ENCODE data around the gene CD109.
A peak's percentile ranks its signal among the peaks of the same experiment; 100 is the strongest.

Gene CD109

GRCh38 chr6:73695619-73696421, at the start of gene CD109:
CD109 (plus strand) TSS chr6:73696203; CDS start chr6:73696216, 13 bp downstream.
- H3K27ac ChIP-seq (ENCODE audit: low read length) = no peak within 1 kb of the TSS

GRCh38 chr6:73648166-73648565, 47.8 kb upstream of the CD109 start:
- Histone ChIP-seq H3K4me1 (ENCODE audit: insufficient read depth, low read length) (no peaks in the 10 kb centered on the region; the same call in 1 of the 2 replicates), H3K9me3 (ENCODE audit: insufficient read depth, low read depth, low read length) (no peaks in the 10 kb centered on the region), H3K36me3 (ENCODE audit: insufficient read depth, low read depth, low read length) (no peaks in the 10 kb centered on the region), H3K4me3 (ENCODE audit: low read length) (no peak overlapping the region), H3K27me3 (ENCODE audit: insufficient read depth, low read length) (no peaks in the 10 kb centered on the region), H3K27ac (ENCODE audit: low read length) (no peak overlapping the region), H3K9ac (ENCODE audit: low read depth, low read length) (no peak overlapping the region)

More at GRCh38 chr6:73695619-73696421, at the start of gene CD109:
- Histone ChIP-seq H3K4me1 (ENCODE audit: insufficient read depth, low read length) (peaks cover 12% of the 10 kb centered on the region; the same call in 1 of the 2 replicates), H3K36me3 (ENCODE audit: insufficient read depth, low read depth, low read length) (no peaks in the 10 kb centered on the region), H3K9ac (ENCODE audit: low read depth, low read length) (peak within 1 kb of the TSS; percentile 72; the same call in 1 of the 2 replicates), H3K4me3 (ENCODE audit: low read length) (peak within 1 kb of the TSS; percentile 80), H3K9me3 (ENCODE audit: insufficient read depth, low read depth, low read length) (peaks cover 6% of the 10 kb centered on the region; the same call in 1 of the 2 replicates), H3K27me3 (ENCODE audit: insufficient read depth, low read length) (peaks cover 25% of the 10 kb centered on the region)

- H3K27ac ChIP-seq (ENCODE audit: low read length) = no peak overlapping the region
- no peak overlapping the region for H3K4me3 ChIP-seq (ENCODE audit: low read length)
- no peaks in the 10 kb centered on the region for H3K36me3 ChIP-seq (ENCODE audit: insufficient read depth, low read depth, low read length)
- peaks cover 3% of the 10 kb centered on the region; the same call in 1 of the 2 replicates for H3K4me1 ChIP-seq (ENCODE audit: insufficient read depth, low read length)
- H3K9me3 ChIP-seq (ENCODE audit: insufficient read depth, low read depth, low read length) = no peaks in the 10 kb centered on the region
- H3K27me3 ChIP-seq (ENCODE audit: insufficient read depth, low read length) = no peaks in the 10 kb centered on the region
- no peak overlapping the region for H3K9ac ChIP-seq (ENCODE audit: low read depth, low read length)
Measured at GRCh38 chr6:73649783-73650182, 46.2 kb upstream of the CD109 start.

- H3K9ac ChIP-seq (ENCODE audit: low read depth, low read length) = peak overlapping the region; percentile 69; the same call in 1 of the 2 replicates
- no peak overlapping the region for H3K27ac ChIP-seq (ENCODE audit: low read length)
- H3K4me1 ChIP-seq (ENCODE audit: insufficient read depth, low read length) = peaks cover 8% of the 10 kb centered on the region; the same call in 1 of the 2 replicates
- H3K9me3 ChIP-seq (ENCODE audit: insufficient read depth, low read depth, low read length) = no peaks in the 10 kb centered on the region
- H3K36me3 ChIP-seq (ENCODE audit: insufficient read depth, low read depth, low read length) = no peaks in the 10 kb centered on the region
- no peaks in the 10 kb centered on the region for H3K27me3 ChIP-seq (ENCODE audit: insufficient read depth, low read length)
- H3K4me3 ChIP-seq (ENCODE audit: low read length) = peak overlapping the region; percentile 98
Measured at GRCh38 chr6:73652637-73653570, 43.1 kb upstream of the CD109 start.

- Histone ChIP-seq H3K4me1 (ENCODE audit: insufficient read depth, low read length) (peaks cover 8% of the 10 kb centered on the region; the same call in 1 of the 2 replicates), H3K9ac (ENCODE audit: low read depth, low read length) (peak within 1 kb of the TSS; percentile 96), H3K27ac (ENCODE audit: low read length) (peak within 1 kb of the TSS; percentile 87), H3K36me3 (ENCODE audit: insufficient read depth, low read depth, low read length) (no peaks in the 10 kb centered on the region), H3K27me3 (ENCODE audit: insufficient read depth, low read length) (no peaks in the 10 kb centered on the region), H3K4me3 (ENCODE audit: low read length) (peak within 1 kb of the TSS; percentile 98), H3K9me3 (ENCODE audit: insufficient read depth, low read depth, low read length) (no peaks in the 10 kb centered on the region)
Measured at GRCh38 chr6:73653571-73654424, 42.2 kb upstream of the CD109 start, which contains the start of gene SLC17A5. SLC17A5 (minus strand) TSS chr6:73653992; CDS start chr6:73653886, 106 bp downstream.

- no peaks in the 10 kb centered on the region for H3K27me3 ChIP-seq (ENCODE audit: insufficient read depth, low read length)
- H3K4me3 ChIP-seq (ENCODE audit: low read length) = peak overlapping the region; percentile 98; the same call in 1 of the 2 replicates
- peak overlapping the region; percentile 96; the same call in 1 of the 2 replicates for H3K9ac ChIP-seq (ENCODE audit: low read depth, low read length)
- no peaks in the 10 kb centered on the region for H3K9me3 ChIP-seq (ENCODE audit: insufficient read depth, low read depth, low read length)
- H3K36me3 ChIP-seq (ENCODE audit: insufficient read depth, low read depth, low read length) = no peaks in the 10 kb centered on the region
- peaks cover 8% of the 10 kb centered on the region; the same call in 1 of the 2 replicates for H3K4me1 ChIP-seq (ENCODE audit: insufficient read depth, low read length)
- H3K27ac ChIP-seq (ENCODE audit: low read length) = no peak overlapping the region
Measured at GRCh38 chr6:73655341-73655917, 40.6 kb upstream of the CD109 start.

GRCh38 chr6:73656531-73657145, 39.4 kb upstream of the CD109 start:
- no peaks in the 10 kb centered on the region for H3K9me3 ChIP-seq (ENCODE audit: insufficient read depth, low read depth, low read length)
- no peak overlapping the region for H3K9ac ChIP-seq (ENCODE audit: low read depth, low read length)
- H3K27me3 ChIP-seq (ENCODE audit: insufficient read depth, low read length) = no peaks in the 10 kb centered on the region
- H3K27ac ChIP-seq (ENCODE audit: low read length) = no peak overlapping the region
- H3K4me3 ChIP-seq (ENCODE audit: low read length) = no peak overlapping the region
- no peaks in the 10 kb centered on the region for H3K36me3 ChIP-seq (ENCODE audit: insufficient read depth, low read depth, low read length)
- peaks cover 8% of the 10 kb centered on the region; the same call in 1 of the 2 replicates for H3K4me1 ChIP-seq (ENCODE audit: insufficient read depth, low read length)

GRCh38 chr6:73657201-73657600, 38.8 kb upstream of the CD109 start:
- no peak overlapping the region for H3K4me3 ChIP-seq (ENCODE audit: low read length)
- no peaks in the 10 kb centered on the region for H3K27me3 ChIP-seq (ENCODE audit: insufficient read depth, low read length)
- H3K36me3 ChIP-seq (ENCODE audit: insufficient read depth, low read depth, low read length) = no peaks in the 10 kb centered on the region
- H3K9ac ChIP-seq (ENCODE audit: low read depth, low read length) = no peak overlapping the region
- H3K27ac ChIP-seq (ENCODE audit: low read length) = no peak overlapping the region
- H3K4me1 ChIP-seq (ENCODE audit: insufficient read depth, low read length) = peaks cover 8% of the 10 kb centered on the region; the same call in 1 of the 2 replicates
- H3K9me3 ChIP-seq (ENCODE audit: insufficient read depth, low read depth, low read length) = no peaks in the 10 kb centered on the region

GRCh38 chr6:73664701-73665100, 31.3 kb upstream of the CD109 start:
- no peaks in the 10 kb centered on the region for H3K9me3 ChIP-seq (ENCODE audit: insufficient read depth, low read depth, low read length)
- H3K4me1 ChIP-seq (ENCODE audit: insufficient read depth, low read length) = no peaks in the 10 kb centered on the region
- no peak overlapping the region for H3K9ac ChIP-seq (ENCODE audit: low read depth, low read length)
- no peak overlapping the region for H3K4me3 ChIP-seq (ENCODE audit: low read length)
- H3K27ac ChIP-seq (ENCODE audit: low read length) = no peak overlapping the region
- H3K36me3 ChIP-seq (ENCODE audit: insufficient read depth, low read depth, low read length) = no peaks in the 10 kb centered on the region
- H3K27me3 ChIP-seq (ENCODE audit: insufficient read depth, low read length) = no peaks in the 10 kb centered on the region

GRCh38 chr6:73665686-73666319, 30.2 kb upstream of the CD109 start:
- Histone ChIP-seq H3K27me3 (ENCODE audit: insufficient read depth, low read length) (no peaks in the 10 kb centered on the region), H3K27ac (ENCODE audit: low read length) (no peak overlapping the region), H3K36me3 (ENCODE audit: insufficient read depth, low read depth, low read length) (no peaks in the 10 kb centered on the region), H3K4me3 (ENCODE audit: low read length) (no peak overlapping the region), H3K4me1 (ENCODE audit: insufficient read depth, low read length) (no peaks in the 10 kb centered on the region), H3K9ac (ENCODE audit: low read depth, low read length) (no peak overlapping the region), H3K9me3 (ENCODE audit: insufficient read depth, low read depth, low read length) (no peaks in the 10 kb centered on the region)

Data from iPS-20b (cell line).